ENCODE measurements around the gene KCNJ3. TPM values are rescaled to one million over a fixed set of nuclear protein-coding genes. Genes with fewer than 3 reads are reported as not detected.

Gene KCNJ3
- polyA plus RNA-seq, 2 of the 4 experiments (the other 2 are of a cell fraction): not detected

DNA sequence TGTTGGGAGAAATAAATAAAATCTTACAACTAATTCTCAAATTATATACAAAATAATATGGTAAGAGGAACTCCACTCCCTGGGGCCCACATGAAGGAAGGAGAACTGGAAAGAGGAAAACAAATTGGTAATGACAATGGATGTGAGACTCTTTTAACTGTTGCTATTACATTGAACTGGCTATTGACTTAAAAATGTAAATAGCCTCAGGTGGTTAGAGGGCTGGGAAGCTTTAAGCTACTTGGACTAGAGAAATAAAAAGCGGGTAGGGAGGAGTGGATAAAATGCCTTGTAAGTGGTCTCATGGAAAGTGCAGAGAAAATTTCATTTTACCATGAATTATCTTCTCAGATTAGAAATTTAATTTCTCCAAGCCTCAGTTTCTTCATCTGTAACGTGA lies 64.1 kb downstream of the KCNJ3 start (continued):
- TF ChIP-seq, protein P1, sequence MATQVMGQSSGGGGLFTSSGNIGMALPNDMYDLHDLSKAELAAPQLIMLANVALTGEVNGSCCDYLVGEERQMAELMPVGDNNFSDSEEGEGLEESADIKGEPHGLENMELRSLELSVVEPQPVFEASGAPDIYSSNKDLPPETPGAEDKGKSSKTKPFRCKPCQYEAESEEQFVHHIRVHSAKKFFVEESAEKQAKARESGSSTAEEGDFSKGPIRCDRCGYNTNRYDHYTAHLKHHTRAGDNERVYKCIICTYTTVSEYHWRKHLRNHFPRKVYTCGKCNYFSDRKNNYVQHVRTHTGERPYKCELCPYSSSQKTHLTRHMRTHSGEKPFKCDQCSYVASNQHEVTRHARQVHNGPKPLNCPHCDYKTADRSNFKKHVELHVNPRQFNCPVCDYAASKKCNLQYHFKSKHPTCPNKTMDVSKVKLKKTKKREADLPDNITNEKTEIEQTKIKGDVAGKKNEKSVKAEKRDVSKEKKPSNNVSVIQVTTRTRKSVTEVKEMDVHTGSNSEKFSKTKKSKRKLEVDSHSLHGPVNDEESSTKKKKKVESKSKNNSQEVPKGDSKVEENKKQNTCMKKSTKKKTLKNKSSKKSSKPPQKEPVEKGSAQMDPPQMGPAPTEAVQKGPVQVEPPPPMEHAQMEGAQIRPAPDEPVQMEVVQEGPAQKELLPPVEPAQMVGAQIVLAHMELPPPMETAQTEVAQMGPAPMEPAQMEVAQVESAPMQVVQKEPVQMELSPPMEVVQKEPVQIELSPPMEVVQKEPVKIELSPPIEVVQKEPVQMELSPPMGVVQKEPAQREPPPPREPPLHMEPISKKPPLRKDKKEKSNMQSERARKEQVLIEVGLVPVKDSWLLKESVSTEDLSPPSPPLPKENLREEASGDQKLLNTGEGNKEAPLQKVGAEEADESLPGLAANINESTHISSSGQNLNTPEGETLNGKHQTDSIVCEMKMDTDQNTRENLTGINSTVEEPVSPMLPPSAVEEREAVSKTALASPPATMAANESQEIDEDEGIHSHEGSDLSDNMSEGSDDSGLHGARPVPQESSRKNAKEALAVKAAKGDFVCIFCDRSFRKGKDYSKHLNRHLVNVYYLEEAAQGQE (IDR thresholded peaks at IDR 0.05): no peak
- no peak for TF ChIP-seq EHMT2 (IDR thresholded peaks at IDR 0.05; ENCODE audit: low read depth)
- TF ChIP-seq, protein P2, sequence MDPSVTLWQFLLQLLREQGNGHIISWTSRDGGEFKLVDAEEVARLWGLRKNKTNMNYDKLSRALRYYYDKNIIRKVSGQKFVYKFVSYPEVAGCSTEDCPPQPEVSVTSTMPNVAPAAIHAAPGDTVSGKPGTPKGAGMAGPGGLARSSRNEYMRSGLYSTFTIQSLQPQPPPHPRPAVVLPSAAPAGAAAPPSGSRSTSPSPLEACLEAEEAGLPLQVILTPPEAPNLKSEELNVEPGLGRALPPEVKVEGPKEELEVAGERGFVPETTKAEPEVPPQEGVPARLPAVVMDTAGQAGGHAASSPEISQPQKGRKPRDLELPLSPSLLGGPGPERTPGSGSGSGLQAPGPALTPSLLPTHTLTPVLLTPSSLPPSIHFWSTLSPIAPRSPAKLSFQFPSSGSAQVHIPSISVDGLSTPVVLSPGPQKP (IDR thresholded peaks at IDR 0.05; ENCODE audit: low read depth, low read length): no peak
- no peak for TF ChIP-seq MAFK (IDR thresholded peaks at IDR 0.05; ENCODE audit: partially characterized antibody)
- TF ChIP-seq RAD21 (conservative IDR thresholded peaks at IDR 0.05 in 1 of 2, IDR thresholded peaks at IDR 0.05 in 1 of 2): no peak

DNA sequence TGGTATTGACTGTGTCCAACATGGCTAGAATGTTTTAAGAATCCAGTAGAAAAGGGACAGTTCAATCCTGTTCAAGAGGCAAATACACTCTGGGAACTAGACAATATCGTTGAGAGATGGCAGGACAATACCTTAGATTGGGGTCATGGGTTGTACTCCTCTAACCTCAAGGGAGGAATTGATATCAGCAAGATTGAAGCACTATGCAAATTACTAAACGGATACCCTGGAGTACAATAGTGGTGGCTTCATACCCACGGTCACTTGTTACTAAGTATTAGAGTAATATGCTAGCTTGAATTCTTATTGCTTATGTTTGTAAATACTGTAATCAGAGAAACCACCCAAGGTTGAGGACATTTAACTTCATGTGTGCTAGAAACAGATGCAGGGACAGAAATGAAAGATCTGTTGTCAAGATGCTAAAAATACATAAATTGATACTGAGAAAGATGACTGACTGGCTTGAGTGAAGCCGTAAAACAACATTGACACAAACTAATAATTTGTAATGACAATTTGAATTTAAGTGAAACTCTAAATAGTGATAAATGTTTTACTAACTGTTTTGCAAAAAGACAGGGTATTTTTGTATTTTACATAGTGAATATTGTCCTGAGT lies 73.3 kb downstream of the KCNJ3 start:
- H3K9me3 ChIP-seq: no peaks in the 10 kb centered on the region
- H3K4me3 ChIP-seq: no peak overlapping the region
- WGBS (ENCODE audit: missing lambda C conversion rate): 44% methylated on average over 4 of the region's 4 CpGs
- H3K4me2 ChIP-seq: no peak overlapping the region
- ChIA-PET CTCF (no interaction called here), POLR2A (no interaction called here)
- TF ChIP-seq RARB (CRISPR knock-in tag; IDR thresholded peaks at IDR 0.05): no peak
- no peak for TF ChIP-seq BHLHE40 (IDR thresholded peaks at IDR 0.05; ENCODE audit: low read depth, low read length)
- no peak for TF ChIP-seq CEBPB (IDR thresholded peaks at IDR 0.05)
- TF ChIP-seq NPAS2 (CRISPR knock-in tag; IDR thresholded peaks at IDR 0.05; ENCODE audit: borderline replicate concordance): no peak
- TF ChIP-seq CBX8 (IDR thresholded peaks at IDR 0.05): no peak
- no peak for TF ChIP-seq ZC3H11A (IDR thresholded peaks at IDR 0.05)
- TF ChIP-seq RNF2 (IDR thresholded peaks at IDR 0.05; ENCODE audit: borderline replicate concordance, low read depth): no peak
- no peak for TF ChIP-seq FOSB (CRISPR knock-in tag; IDR thresholded peaks at IDR 0.05)
- TF ChIP-seq SREBF2 (IDR thresholded peaks at IDR 0.05): no peak
- no peak for TF ChIP-seq HEYL (CRISPR knock-in tag; IDR thresholded peaks at IDR 0.05)
- no peak for TF ChIP-seq POLR2A (IDR thresholded peaks at IDR 0.05; ENCODE audit: low read length)
- TF ChIP-seq, protein P3, sequence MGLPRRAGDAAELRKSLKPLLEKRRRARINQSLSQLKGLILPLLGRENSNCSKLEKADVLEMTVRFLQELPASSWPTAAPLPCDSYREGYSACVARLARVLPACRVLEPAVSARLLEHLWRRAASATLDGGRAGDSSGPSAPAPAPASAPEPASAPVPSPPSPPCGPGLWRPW (IDR thresholded peaks at IDR 0.05): no peak
- TF ChIP-seq HDAC2 (IDR thresholded peaks at IDR 0.05): no peak
- TF ChIP-seq GATA3 (IDR thresholded peaks at IDR 0.05; ENCODE audit: borderline replicate concordance): no peak
- TF ChIP-seq, protein P4, sequence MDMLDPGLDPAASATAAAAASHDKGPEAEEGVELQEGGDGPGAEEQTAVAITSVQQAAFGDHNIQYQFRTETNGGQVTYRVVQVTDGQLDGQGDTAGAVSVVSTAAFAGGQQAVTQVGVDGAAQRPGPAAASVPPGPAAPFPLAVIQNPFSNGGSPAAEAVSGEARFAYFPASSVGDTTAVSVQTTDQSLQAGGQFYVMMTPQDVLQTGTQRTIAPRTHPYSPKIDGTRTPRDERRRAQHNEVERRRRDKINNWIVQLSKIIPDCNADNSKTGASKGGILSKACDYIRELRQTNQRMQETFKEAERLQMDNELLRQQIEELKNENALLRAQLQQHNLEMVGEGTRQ (IDR thresholded peaks at IDR 0.05): no peak
- no peak for TF ChIP-seq NR3C1 (IDR thresholded peaks at IDR 0.05)
- no peak for TF ChIP-seq RFX5 (IDR thresholded peaks at IDR 0.05)
- no peak for DNase-seq (ENCODE audit: low read depth in 1 of 2, low spot score in 1 of 2)
- H3K4me1 ChIP-seq: no peaks in the 10 kb centered on the region
- ATAC-seq: no peak
- H3K27ac ChIP-seq: no peak overlapping the region
- no peak for FAIRE-seq
